Measurements from ENCODE around the gene PRR5.

The PRR5 gene

GRCh38 chr22:44707178-44707577 lies 5.2 kb downstream of the PRR5 start:
- H3K27ac ChIP-seq (ENCODE audit: low read depth, low read length) = no peak overlapping the region
- H3K4me1 ChIP-seq (ENCODE audit: control insufficient read depth, insufficient read depth, low read length, unreplicated experiment) = no peaks in the 10 kb centered on the region
- H2AFZ ChIP-seq (ENCODE audit: low read length, unreplicated experiment) = no peak overlapping the region
- H3K27me3 ChIP-seq (ENCODE audit: insufficient read depth, low read length) = peaks cover 14% of the 10 kb centered on the region
- no peaks in the 10 kb centered on the region for H3K79me2 ChIP-seq (ENCODE audit: control insufficient read depth, insufficient read depth, low read length, unreplicated experiment)
- no peak overlapping the region for H3K4me3 ChIP-seq (ENCODE audit: low read depth, low read length)
- no peaks in the 10 kb centered on the region for H3K36me3 ChIP-seq (ENCODE audit: insufficient read depth, low read length)

DNA sequence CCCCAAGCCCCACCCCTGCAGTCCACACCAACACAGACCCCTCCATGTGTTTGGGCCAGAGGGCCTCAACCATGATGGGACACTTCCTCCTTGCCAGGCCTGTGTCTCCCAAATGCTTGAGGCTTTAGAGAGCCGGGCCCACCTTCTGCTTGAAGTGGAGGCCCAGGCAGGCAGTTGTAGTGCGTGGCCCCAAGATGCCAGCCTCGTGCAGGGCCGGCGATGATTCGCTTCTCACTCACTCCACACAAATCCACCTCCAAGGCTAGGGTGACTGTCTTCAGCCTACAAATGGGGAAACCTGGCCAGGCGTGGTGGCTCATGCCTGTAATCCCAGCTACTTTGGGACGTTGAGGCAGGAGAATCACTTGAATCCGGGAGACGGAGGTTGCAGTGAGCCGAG lies 5.7 kb downstream of the PRR5 start:
- Histone ChIP-seq H3K4me3 (ENCODE audit: low read depth, low read length) (no peak overlapping the region), H3K27me3 (ENCODE audit: insufficient read depth, low read length) (peaks cover 14% of the 10 kb centered on the region), H3K79me2 (ENCODE audit: control insufficient read depth, insufficient read depth, low read length, unreplicated experiment) (no peaks in the 10 kb centered on the region), H3K4me1 (ENCODE audit: control insufficient read depth, insufficient read depth, low read length, unreplicated experiment) (no peaks in the 10 kb centered on the region), H2AFZ (ENCODE audit: low read length, unreplicated experiment) (no peak overlapping the region), H3K36me3 (ENCODE audit: insufficient read depth, low read length) (no peaks in the 10 kb centered on the region), H3K27ac (ENCODE audit: low read depth, low read length) (no peak overlapping the region)

DNA sequence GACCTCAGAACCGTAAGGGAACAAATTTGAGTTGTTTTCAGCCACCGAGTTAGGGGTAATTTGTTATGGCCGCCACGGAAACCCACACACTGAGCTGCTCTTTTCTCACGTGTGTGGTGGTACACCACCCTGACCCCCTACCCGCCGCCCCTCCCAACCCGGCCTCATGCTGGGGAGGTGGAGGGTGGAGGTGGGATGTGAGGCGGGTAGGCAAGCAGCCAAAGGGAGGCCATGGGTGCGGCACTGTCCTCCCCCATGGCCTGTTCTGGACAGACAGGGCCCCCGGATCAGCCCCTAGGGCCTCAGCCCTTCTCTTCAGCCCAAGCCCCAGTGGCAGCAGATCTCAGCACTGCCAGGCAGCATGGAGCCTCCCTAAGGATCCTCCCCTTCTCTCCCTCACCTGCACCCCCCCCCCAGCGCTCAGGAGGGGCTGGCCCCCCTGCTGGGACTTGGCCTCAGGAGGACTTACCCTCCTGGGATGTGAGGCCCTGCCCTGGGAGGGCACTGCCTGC lies 7.9 kb downstream of the PRR5 start:
- Histone ChIP-seq H3K36me3 (ENCODE audit: insufficient read depth, low read length) (no peaks in the 10 kb centered on the region), H3K4me3 (ENCODE audit: low read depth, low read length) (no peak overlapping the region), H3K4me1 (ENCODE audit: control insufficient read depth, insufficient read depth, low read length, unreplicated experiment) (no peaks in the 10 kb centered on the region), H3K27me3 (ENCODE audit: insufficient read depth, low read length) (no peaks in the 10 kb centered on the region), H3K79me2 (ENCODE audit: control insufficient read depth, insufficient read depth, low read length, unreplicated experiment) (no peaks in the 10 kb centered on the region), H3K27ac (ENCODE audit: low read depth, low read length) (no peak overlapping the region), H2AFZ (ENCODE audit: low read length, unreplicated experiment) (no peak overlapping the region)

DNA sequence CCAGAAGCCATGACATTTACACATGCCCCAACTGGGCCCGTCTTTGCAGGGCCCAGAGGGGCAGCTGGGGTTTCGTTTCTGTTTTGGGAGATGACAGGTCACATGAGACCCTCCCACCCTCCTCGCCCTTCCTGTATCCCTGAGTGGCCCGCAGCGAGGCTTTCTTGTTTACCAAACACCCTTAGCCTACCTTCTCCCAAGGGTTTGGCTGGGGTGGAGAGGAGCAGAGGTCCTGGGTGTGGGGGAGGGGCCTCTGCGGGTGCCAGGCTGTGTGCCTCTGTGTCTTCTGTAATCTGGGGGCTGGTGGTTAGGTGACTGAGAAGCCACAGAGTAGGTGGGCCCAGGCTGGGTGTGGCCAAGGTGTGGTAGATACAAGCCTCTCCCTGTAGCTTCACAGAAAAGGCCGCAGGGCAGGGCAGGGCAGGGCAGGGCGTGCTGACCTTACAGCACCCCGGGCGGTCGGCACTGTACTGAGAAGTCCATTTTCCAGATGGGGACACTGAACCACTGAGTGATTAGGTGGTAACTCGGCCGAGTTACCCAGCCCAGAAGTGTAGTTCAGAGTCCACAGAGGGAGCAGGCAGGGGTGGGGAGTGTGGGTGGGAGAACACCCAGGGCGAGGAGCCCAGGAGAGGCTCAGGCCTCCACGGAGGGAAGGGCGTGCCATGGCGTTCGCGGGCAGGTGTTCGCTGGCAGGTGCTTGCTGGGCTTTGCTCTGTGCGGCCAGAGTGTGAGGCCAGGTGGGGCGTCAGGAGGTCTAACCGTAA lies 8.7 kb downstream of the PRR5 start:
- H2AFZ ChIP-seq (ENCODE audit: low read length, unreplicated experiment) = no peak overlapping the region
- no peaks in the 10 kb centered on the region for H3K79me2 ChIP-seq (ENCODE audit: control insufficient read depth, insufficient read depth, low read length, unreplicated experiment)
- no peaks in the 10 kb centered on the region for H3K27me3 ChIP-seq (ENCODE audit: insufficient read depth, low read length)
- H3K36me3 ChIP-seq (ENCODE audit: insufficient read depth, low read length) = no peaks in the 10 kb centered on the region
- H3K27ac ChIP-seq (ENCODE audit: low read depth, low read length) = no peak overlapping the region
- H3K4me3 ChIP-seq (ENCODE audit: low read depth, low read length) = no peak overlapping the region
- no peaks in the 10 kb centered on the region for H3K4me1 ChIP-seq (ENCODE audit: control insufficient read depth, insufficient read depth, low read length, unreplicated experiment)

- H3K4me3 ChIP-seq (ENCODE audit: low read depth, low read length) = no peak overlapping the region
- no peak overlapping the region for H3K27ac ChIP-seq (ENCODE audit: low read depth, low read length)
- no peak overlapping the region for H2AFZ ChIP-seq (ENCODE audit: low read length, unreplicated experiment)
- no peaks in the 10 kb centered on the region for H3K79me2 ChIP-seq (ENCODE audit: control insufficient read depth, insufficient read depth, low read length, unreplicated experiment)
- H3K27me3 ChIP-seq (ENCODE audit: insufficient read depth, low read length) = no peaks in the 10 kb centered on the region
- no peaks in the 10 kb centered on the region for H3K4me1 ChIP-seq (ENCODE audit: control insufficient read depth, insufficient read depth, low read length, unreplicated experiment)
- H3K36me3 ChIP-seq (ENCODE audit: insufficient read depth, low read length) = no peaks in the 10 kb centered on the region
Observed at GRCh38 chr22:44711241-44711560, 9.2 kb downstream of the PRR5 start.

DNA sequence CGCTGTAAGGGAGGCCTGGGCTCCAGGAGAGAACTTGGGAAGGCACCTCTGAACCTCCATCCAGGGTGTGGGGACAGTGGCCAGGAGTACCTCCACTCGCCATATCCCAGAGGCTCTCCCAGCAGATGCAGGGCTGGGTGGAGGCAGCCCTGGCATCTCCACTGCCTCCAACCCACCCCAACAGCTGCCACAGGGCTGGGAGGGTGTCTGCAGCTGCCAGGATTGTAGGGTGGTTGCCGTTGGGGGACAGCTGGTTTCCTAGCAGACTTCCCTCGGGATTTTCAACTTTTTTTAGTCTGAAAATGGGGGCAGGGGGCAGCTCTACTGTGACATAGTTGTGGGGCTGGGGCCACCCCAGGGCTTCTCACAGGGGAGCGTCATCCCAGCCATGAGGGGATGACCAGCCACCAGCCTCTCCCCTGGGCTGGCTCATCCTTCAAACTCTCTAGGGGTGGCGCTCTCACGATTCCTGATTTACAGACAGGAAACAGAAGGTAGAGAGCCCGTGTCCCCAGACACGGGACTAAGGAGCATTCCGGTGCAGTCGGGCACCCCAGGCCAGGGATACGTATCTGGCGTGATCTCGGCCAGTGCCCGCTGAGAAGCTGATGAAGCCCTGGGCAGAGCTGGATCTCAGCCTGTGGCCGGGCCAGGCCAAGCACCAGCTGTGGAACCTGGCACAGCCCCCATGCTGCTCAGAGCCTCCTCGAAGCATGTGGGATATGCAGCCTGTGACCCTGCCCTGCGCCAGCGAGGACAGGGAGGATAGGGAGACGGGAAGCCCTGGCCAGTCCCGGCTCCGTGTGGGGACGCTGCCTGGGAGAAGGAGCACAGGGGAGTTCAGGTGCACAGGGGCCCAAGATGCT lies 9.9 kb downstream of the PRR5 start:
- no peaks in the 10 kb centered on the region for H3K27me3 ChIP-seq (ENCODE audit: insufficient read depth, low read length)
- H3K4me1 ChIP-seq (ENCODE audit: control insufficient read depth, insufficient read depth, low read length, unreplicated experiment) = no peaks in the 10 kb centered on the region
- no peaks in the 10 kb centered on the region for H3K36me3 ChIP-seq (ENCODE audit: insufficient read depth, low read length)
- no peak overlapping the region for H2AFZ ChIP-seq (ENCODE audit: low read length, unreplicated experiment)
- H3K79me2 ChIP-seq (ENCODE audit: control insufficient read depth, insufficient read depth, low read length, unreplicated experiment) = no peaks in the 10 kb centered on the region
- H3K27ac ChIP-seq (ENCODE audit: low read depth, low read length) = no peak overlapping the region
- no peak overlapping the region for H3K4me3 ChIP-seq (ENCODE audit: low read depth, low read length)

DNA sequence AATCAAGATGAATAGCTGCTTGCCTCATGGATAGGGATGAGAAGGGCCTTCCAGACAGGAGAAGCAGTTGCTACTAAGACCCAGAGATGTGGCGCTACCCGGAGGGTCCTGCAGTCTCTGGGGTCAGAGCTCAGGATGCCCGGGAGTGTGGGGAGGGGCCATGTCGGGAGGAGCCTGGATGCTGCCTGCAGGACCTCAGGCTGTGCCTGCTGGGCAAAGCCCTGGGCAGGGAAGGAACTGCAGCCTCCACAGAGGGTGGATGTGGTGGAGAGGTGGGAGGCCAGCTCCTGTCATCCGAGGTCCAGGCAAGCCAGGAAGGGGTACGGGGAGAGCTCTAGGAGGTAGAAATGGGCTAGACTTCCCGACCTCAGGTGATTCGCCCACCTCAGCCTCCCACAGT lies 11.0 kb downstream of the PRR5 start:
- Histone ChIP-seq H3K4me1 (ENCODE audit: control insufficient read depth, insufficient read depth, low read length, unreplicated experiment) (no peaks in the 10 kb centered on the region), H3K79me2 (ENCODE audit: control insufficient read depth, insufficient read depth, low read length, unreplicated experiment) (no peaks in the 10 kb centered on the region), H3K4me3 (ENCODE audit: low read depth, low read length) (no peak overlapping the region), H3K27ac (ENCODE audit: low read depth, low read length) (no peak overlapping the region), H3K27me3 (ENCODE audit: insufficient read depth, low read length) (no peaks in the 10 kb centered on the region), H2AFZ (ENCODE audit: low read length, unreplicated experiment) (no peak overlapping the region), H3K36me3 (ENCODE audit: insufficient read depth, low read length) (no peaks in the 10 kb centered on the region)

DNA sequence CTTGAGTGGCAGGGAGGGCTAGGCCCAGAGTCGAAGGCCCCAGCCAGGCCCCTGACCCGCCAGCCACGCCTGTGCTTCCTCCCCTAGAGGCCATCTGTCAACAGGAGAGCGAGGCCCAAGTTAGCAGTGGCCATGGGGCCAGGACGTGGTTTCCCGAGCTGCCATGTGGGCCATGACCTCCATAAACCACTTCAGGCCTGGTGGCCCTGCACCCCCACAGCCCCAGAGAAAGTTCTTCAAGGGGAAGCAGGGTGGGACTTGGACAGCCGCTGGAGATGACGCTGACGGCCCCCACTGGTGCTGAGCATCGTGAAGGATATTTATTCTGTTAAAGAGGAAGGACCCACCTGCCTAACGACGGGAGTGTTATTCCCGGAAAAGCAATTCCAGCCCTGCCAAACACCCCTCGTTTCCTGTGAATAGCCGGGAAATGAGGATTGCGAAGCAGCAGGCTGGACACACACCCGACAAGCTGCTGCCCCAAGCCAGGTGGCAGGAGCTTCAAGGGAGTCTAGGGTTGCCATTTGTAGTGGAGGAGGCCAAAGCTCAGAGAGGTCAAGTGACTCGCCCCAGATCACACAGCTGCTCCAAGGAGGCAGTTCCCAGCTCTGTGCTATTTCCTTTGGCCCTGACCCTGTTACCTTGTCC lies 12.8 kb downstream of the PRR5 start:
- Histone ChIP-seq H3K4me1 (ENCODE audit: control insufficient read depth, insufficient read depth, low read length, unreplicated experiment) (no peaks in the 10 kb centered on the region), H3K36me3 (ENCODE audit: insufficient read depth, low read length) (no peaks in the 10 kb centered on the region), H3K27ac (ENCODE audit: low read depth, low read length) (no peak overlapping the region), H2AFZ (ENCODE audit: low read length, unreplicated experiment) (no peak overlapping the region), H3K4me3 (ENCODE audit: low read depth, low read length) (no peak overlapping the region), H3K79me2 (ENCODE audit: control insufficient read depth, insufficient read depth, low read length, unreplicated experiment) (no peaks in the 10 kb centered on the region), H3K27me3 (ENCODE audit: insufficient read depth, low read length) (no peaks in the 10 kb centered on the region)

GRCh38 chr22:44718418-44718817 lies 16.4 kb downstream of the PRR5 start:
- no peaks in the 10 kb centered on the region for H3K27me3 ChIP-seq (ENCODE audit: insufficient read depth, low read length)
- H3K79me2 ChIP-seq (ENCODE audit: control insufficient read depth, insufficient read depth, low read length, unreplicated experiment) = no peaks in the 10 kb centered on the region
- H2AFZ ChIP-seq (ENCODE audit: low read length, unreplicated experiment) = no peak overlapping the region
- no peak overlapping the region for H3K4me3 ChIP-seq (ENCODE audit: low read depth, low read length)
- no peaks in the 10 kb centered on the region for H3K4me1 ChIP-seq (ENCODE audit: control insufficient read depth, insufficient read depth, low read length, unreplicated experiment)
- H3K36me3 ChIP-seq (ENCODE audit: insufficient read depth, low read length) = no peaks in the 10 kb centered on the region
- no peak overlapping the region for H3K27ac ChIP-seq (ENCODE audit: low read depth, low read length)

DNA sequence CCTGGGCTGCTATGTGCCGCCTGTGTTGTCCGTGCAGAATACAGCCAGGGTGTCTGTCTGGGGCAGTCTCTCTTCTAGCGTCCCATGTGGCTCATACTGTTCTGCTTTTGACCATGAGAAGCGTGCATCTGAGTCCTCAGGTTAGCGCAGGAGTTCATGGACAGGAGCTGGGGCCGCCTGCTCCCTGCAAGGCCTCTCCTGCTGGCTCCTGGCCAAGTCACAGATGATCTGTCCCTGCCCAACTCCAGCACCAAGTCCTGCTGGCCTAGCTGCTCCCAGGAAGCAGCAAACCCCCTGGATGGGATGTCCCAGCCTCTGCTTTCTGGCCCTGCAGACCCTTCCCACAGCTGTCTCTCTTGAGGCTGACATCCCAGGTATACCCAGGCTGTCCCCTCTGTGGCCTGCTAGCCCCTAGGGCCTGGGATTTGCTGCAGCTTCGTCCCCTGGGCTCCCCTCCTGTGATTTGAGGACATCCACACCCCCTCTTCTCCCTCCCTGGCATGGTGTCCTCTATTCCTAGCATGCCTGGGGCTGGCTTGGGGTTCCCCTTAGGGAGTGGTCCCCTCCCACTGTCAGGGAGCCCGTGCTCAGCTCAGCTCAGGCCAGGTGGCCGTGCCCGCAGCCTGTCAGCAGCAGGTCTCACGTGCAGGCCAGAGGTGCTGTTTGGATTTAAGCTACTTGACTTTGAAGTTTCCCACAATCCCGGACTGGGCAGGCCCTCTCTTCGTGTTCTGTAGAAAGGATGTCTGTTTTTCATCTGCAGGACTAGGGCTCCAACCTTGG lies 17.8 kb downstream of the PRR5 start:
- no peak overlapping the region for H3K27ac ChIP-seq (ENCODE audit: low read depth, low read length)

More for the DNA sequence above, 17.8 kb downstream of the PRR5 start:
- Histone ChIP-seq H3K36me3 (ENCODE audit: insufficient read depth, low read length) (no peaks in the 10 kb centered on the region), H3K27me3 (ENCODE audit: insufficient read depth, low read length) (no peaks in the 10 kb centered on the region), H3K79me2 (ENCODE audit: control insufficient read depth, insufficient read depth, low read length, unreplicated experiment) (no peaks in the 10 kb centered on the region), H3K4me3 (ENCODE audit: low read depth, low read length) (no peak overlapping the region), H3K4me1 (ENCODE audit: control insufficient read depth, insufficient read depth, low read length, unreplicated experiment) (no peaks in the 10 kb centered on the region), H2AFZ (ENCODE audit: low read length, unreplicated experiment) (no peak overlapping the region)

All from ACC112 (cell line).